ENCODE data around the gene VPS33A. TPM values are rescaled to one million over a fixed set of nuclear protein-coding genes. Genes with fewer than 3 reads are reported as not detected.

VPS33A gene
- total and polyA plus RNA-seq, 2 donors (not counting 3 experiments of a cell fraction or from before 2014, with no cell fraction given): 12.1 to 23.1 TPM

- no peak for DNase-seq (ENCODE audit: low read depth, low spot score)
- CTCF ChIA-PET: no interaction called here
- BruUV-seq (replicated peaks): no TSS peak
- FAIRE-seq: no peak
- Histone ChIP-seq H3K9me1 (replicated peaks; ENCODE audit: control insufficient read depth, extremely low read depth, insufficient read depth, low read length) (no peaks in the 10 kb centered on the region), H3K9me3 (replicated peaks; ENCODE audit: control insufficient read depth, insufficient read depth, low read length) (no peaks in the 10 kb centered on the region), H3K4me3 (replicated peaks in 1 of 3; ENCODE audit: insufficient read depth in 1 of 3, low read depth in 1 of 3, low read length in 3 of 3) (no peak overlapping the region), H3K4me1 (ENCODE audit: control insufficient read depth, extremely low read depth, insufficient read depth, low read length) (no peaks in the 10 kb centered on the region), H4K20me1 (replicated peaks; ENCODE audit: control insufficient read depth, extremely low read depth, insufficient read depth, low read length) (no peaks in the 10 kb centered on the region), H2AFZ (ENCODE audit: low read depth, low read length) (no peak overlapping the region), H3K27ac (ENCODE audit: insufficient read depth, low read depth, low read length) (no peak overlapping the region), H3K79me2 (ENCODE audit: control insufficient read depth, insufficient read depth, low read length) (no peaks in the 10 kb centered on the region), H3K27me3 (ENCODE audit: control insufficient read depth in 2 of 2, insufficient read depth in 2 of 2, low read length in 2 of 2) (no peaks in the 10 kb centered on the region), H3K9ac (replicated peaks; ENCODE audit: extremely low read depth, insufficient read depth, low read length) (no peak overlapping the region), H3K36me3 (ENCODE audit: control insufficient read depth in 2 of 2, extremely low read depth in 1 of 2, insufficient read depth in 2 of 2, low read length in 2 of 2) (peaks cover 16 to 23% of the 10 kb centered on the region in 2 experiments), H3K4me2 (ENCODE audit: insufficient read depth, low read length) (no peak overlapping the region)
- intact Hi-C loops (cut with micrococcal nuclease) (no loop called here), dilution Hi-C loops (cut with MboI; ENCODE audit: extremely low pct_ligation_motif_present, low sequenced_read_pairs) (no loop called here)
- no peak for TF ChIP-seq POLR2AphosphoS5 (IDR thresholded peaks at IDR 0.05; ENCODE audit: insufficient read depth, low read depth, low read length)
- no peak for TF ChIP-seq GATA2 (IDR thresholded peaks at IDR 0.05; ENCODE audit: insufficient read depth, insufficient read length, low read depth, low read length)
- no peak for TF ChIP-seq CTCF (IDR thresholded peaks at IDR 0.05; ENCODE audit: extremely low read depth in 1 of 2, insufficient read depth in 1 of 2, low read depth in 1 of 2, low read length in 2 of 2)
- no peak for TF ChIP-seq JUN (IDR thresholded peaks at IDR 0.05; ENCODE audit: borderline replicate concordance, insufficient read depth, insufficient read length, low read depth)
- no peak for TF ChIP-seq EZH2 (IDR thresholded peaks at IDR 0.05; ENCODE audit: borderline replicate concordance, low read depth, low read length, severe bottlenecking)
- no peak for TF ChIP-seq MYC (IDR thresholded peaks at IDR 0.05; ENCODE audit: low read depth, low read length)
- TF ChIP-seq MAX (IDR thresholded peaks at IDR 0.05; ENCODE audit: insufficient read depth, insufficient read length): no peak
- no peak for TF ChIP-seq FOS (IDR thresholded peaks at IDR 0.05; ENCODE audit: borderline replicate concordance, insufficient read depth, low read length)
- no peak for TF ChIP-seq POLR2A (IDR thresholded peaks at IDR 0.05; ENCODE audit: low read depth, low read length)
- POLR2A ChIA-PET: no interaction called here
These were observed 44.5 kb upstream of the VPS33A start for GRCh38 chr12:122310626-122311333.
